ENCODE measurements around the gene SPTBN5. TPM values are rescaled to one million over a fixed set of nuclear protein-coding genes. Genes with fewer than 3 reads are reported as not detected.

The SPTBN5 gene
- total RNA-seq, 1 donor: 0.18 TPM

GRCh38 chr15:41877631-41878354 lies 16.1 kb downstream of the SPTBN5 start:
- no peak overlapping the region for H3K4me3 ChIP-seq (ENCODE audit: low read depth, low read length)
- TF ChIP-seq CTCF (IDR thresholded peaks at IDR 0.05; ENCODE audit: insufficient read depth, low read length): no peak
- no peak for DNase-seq (ENCODE audit: low read depth)

GRCh38 chr15:41876689-41877088 lies 17.2 kb downstream of the SPTBN5 start:
- TF ChIP-seq CTCF (IDR thresholded peaks at IDR 0.05; ENCODE audit: insufficient read depth, low read length): no peak

GRCh38 chr15:41876007-41876406 lies 17.8 kb downstream of the SPTBN5 start:
- TF ChIP-seq CTCF (IDR thresholded peaks at IDR 0.05; ENCODE audit: insufficient read depth, low read length): no peak

More at GRCh38 chr15:41876689-41877088, 17.2 kb downstream of the SPTBN5 start:
- DNase-seq (ENCODE audit: low read depth): no peak
- no peak overlapping the region for H3K4me3 ChIP-seq (ENCODE audit: low read depth, low read length)

GRCh38 chr15:41874736-41875135 lies 19.1 kb downstream of the SPTBN5 start:
- no peak for TF ChIP-seq CTCF (IDR thresholded peaks at IDR 0.05; ENCODE audit: insufficient read depth, low read length)
- DNase-seq (ENCODE audit: low read depth): no peak

More at GRCh38 chr15:41876007-41876406, 17.8 kb downstream of the SPTBN5 start:
- no peak overlapping the region for H3K4me3 ChIP-seq (ENCODE audit: low read depth, low read length)
- no peak for DNase-seq (ENCODE audit: low read depth)

GRCh38 chr15:41873711-41874110 lies 20.1 kb downstream of the SPTBN5 start:
- DNase-seq (ENCODE audit: low read depth): no peak
- TF ChIP-seq CTCF (IDR thresholded peaks at IDR 0.05; ENCODE audit: insufficient read depth, low read length): no peak
- H3K4me3 ChIP-seq (ENCODE audit: low read depth, low read length): no peak overlapping the region

More at GRCh38 chr15:41874736-41875135, 19.1 kb downstream of the SPTBN5 start:
- no peak overlapping the region for H3K4me3 ChIP-seq (ENCODE audit: low read depth, low read length)

GRCh38 chr15:41872166-41872747 lies 21.6 kb downstream of the SPTBN5 start:
- TF ChIP-seq CTCF (IDR thresholded peaks at IDR 0.05; ENCODE audit: insufficient read depth, low read length): no peak
- no peak overlapping the region for H3K4me3 ChIP-seq (ENCODE audit: low read depth, low read length)
- no peak for DNase-seq (ENCODE audit: low read depth)
